Calu3 (cell line): ENCODE data around the gene AXIN2. TPM values are rescaled to one million over a fixed set of nuclear protein-coding genes. Genes with fewer than 3 reads are reported as not detected.
A peak's percentile ranks its signal among the peaks of the same experiment; 100 is the strongest.

Source experiments
- BruUV-seq: library from RNA; stranded (reverse); fragments of 400-500 nt; replicated peaks from 2 replicates; lab custom pipeline; 2021; lab: Mats Ljungman, UMichigan
- CTCF ChIA-PET: fragments of 300-600 bp; sonication (Branson Sonifier 250); formaldehyde crosslinking; loops from one replicate; lab custom pipeline; 2022; ENCODE audit warnings: antibody characterized with exemption; lab: Charles Lee
- DNase-seq: peaks from one replicate; pipeline ENCODE4 v3.0.0; 2022
- H3K27ac Mint-ChIP-seq: one replicate; pipeline ENCODE4 v1.8.0; 2022; ENCODE audit warnings: mixed read lengths; ENCODE audit not compliant: unreplicated experiment
- H3K27me3 Mint-ChIP-seq: one replicate; pipeline ENCODE4 v1.8.0; 2022; ENCODE audit warnings: mixed read lengths; ENCODE audit not compliant: unreplicated experiment
- H3K36me3 Mint-ChIP-seq: one replicate; pipeline ENCODE4 v1.8.0; 2022; ENCODE audit warnings: mild to moderate bottlenecking, moderate library complexity, mixed read lengths; ENCODE audit not compliant: insufficient read depth, unreplicated experiment
- H3K4me1 Mint-ChIP-seq: one replicate; pipeline ENCODE4 v1.8.0; 2022; ENCODE audit warnings: mild to moderate bottlenecking, low read depth, mixed read lengths; ENCODE audit not compliant: unreplicated experiment
- H3K4me3 Mint-ChIP-seq: one replicate; pipeline ENCODE4 v1.8.0; 2022; ENCODE audit warnings: mild to moderate bottlenecking, low read depth, moderate library complexity, mixed read lengths; ENCODE audit not compliant: unreplicated experiment
- H3K9me3 Mint-ChIP-seq: one replicate; pipeline ENCODE4 v1.8.0; 2022; ENCODE audit warnings: low read depth, mixed read lengths; ENCODE audit not compliant: unreplicated experiment
- CTCF ChIP-seq: fragments of 200-600 bp; IDR thresholded peaks from one replicate; pipeline ENCODE4 v1.8.0; 2022; ENCODE audit warnings: antibody characterized with exemption; ENCODE audit not compliant: unreplicated experiment
- intact Hi-C: fragments of 100-400 bp; cut with micrococcal nuclease; formaldehyde crosslinking; loops from one replicate; pipeline ENCODE4 v1.10.0; 2022; ENCODE audit not compliant: unreplicated experiment
- total RNA-seq: library from RNA; stranded (reverse); gene quantifications from 2 replicates; pipeline ENCODE4 v1.2.3, GENCODE V29; 2022

Gene AXIN2
- total RNA-seq, 1 experiment from 2014 or later, result 0.45 TPM

DNA sequence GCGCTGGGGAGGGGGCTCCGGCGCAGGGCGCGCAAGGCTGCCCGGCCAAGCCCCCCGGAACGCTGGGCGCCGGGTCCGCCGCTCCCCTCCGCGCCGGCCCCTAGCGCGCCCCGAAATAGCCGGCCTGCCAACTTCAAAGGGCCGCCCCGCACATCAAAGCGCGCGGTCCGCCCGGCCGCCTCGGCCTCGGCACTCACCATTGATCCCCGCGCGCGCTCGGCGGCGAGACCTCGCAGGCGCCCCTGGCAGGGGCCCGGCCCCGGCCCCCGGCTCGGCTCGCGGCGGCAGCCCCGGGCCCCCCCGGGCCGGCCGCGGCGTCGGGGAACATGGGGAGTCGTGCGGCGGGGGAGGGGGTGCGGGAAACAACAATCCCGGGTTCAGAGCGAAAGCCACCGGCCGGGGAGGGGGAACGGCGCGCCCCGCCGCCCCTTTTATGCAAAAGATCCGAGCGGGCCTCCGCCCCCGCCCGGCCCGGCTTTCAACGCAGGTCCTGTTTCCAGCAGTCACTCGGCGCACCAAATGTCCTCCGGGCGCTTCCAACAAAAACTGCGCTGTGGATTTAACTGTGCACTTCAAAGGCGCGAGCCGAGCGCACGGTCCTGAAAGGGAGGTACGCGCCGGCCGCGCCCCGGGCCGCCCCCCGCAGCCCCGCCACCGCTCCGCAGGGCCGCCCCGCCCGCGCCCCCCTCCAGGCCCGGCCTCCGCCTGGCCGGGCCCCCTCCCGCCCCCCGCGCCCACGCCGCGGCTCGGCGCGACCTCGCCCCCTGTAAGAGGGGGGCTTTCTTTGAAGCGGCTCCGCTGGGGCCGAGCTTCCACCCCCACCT, 608 bp downstream of the AXIN2 start:
- no peaks in the 10 kb centered on the region for H3K9me3 Mint-ChIP-seq
- CTCF ChIA-PET, result no interaction called here
- DNase-seq, result peak; percentile 53
- H3K4me1 Mint-ChIP-seq, result peaks cover 10% of the 10 kb centered on the region
- intact Hi-C loops, result no loop called here
- no peak overlapping the region for H3K27ac Mint-ChIP-seq
- BruUV-seq, result no TSS peak
- peaks cover 15% of the 10 kb centered on the region for H3K36me3 Mint-ChIP-seq
- H3K27me3 Mint-ChIP-seq, result peaks cover 17% of the 10 kb centered on the region
- TF ChIP-seq CTCF, result no peak
- peak overlapping the region; percentile 68 for H3K4me3 Mint-ChIP-seq

DNA sequence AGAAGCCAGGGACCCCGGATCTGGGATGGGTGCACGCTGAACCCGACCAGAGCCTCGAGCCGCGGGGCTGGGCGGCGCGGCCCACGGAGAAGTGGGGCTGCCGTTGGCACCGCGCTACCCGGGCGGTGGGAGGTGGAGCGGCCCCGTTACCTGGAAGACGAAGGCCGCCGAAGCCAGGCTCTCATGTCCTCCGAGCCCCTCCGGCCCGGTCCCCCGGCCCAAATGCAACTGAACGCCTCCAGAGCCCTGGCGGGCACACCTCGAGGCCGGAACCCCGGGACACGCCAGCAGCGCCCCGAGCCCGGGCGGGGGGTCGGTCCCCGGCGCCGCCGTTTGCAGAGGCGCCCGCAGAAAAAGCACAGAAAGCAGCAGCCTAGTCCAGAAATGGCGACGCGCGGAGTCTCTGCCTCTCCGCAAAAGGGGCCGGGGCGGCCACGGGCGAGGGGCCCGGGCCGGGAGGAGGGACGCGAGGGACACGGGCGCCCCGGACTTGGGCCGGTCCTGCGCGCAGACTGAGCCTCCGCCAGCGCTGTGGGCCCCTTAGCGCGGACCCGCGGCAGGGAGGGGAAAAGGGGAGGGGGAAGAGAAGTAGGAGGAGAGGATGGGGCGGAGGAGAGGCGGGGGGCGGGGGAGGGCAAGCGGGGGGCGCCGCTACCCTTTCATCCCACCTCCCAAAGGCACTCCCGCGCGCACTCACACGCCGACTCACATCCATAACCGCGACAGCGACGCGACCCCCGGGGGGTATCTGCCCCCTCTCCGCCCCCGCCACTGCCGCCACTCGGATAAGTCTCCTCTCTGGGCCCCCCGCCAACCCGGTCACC, 1.4 kb downstream of the AXIN2 start:
- H3K4me3 Mint-ChIP-seq, result peak overlapping the region; percentile 68
- intact Hi-C loops, result loop anchor here (5.0 to 10.0 kb wide), 2 partner anchors 143 to 425 kb away; no protein-coding TSS in a partner anchor
- CTCF ChIA-PET, result no interaction called here
- DNase-seq, result no peak
- H3K27me3 Mint-ChIP-seq, result peaks cover 17% of the 10 kb centered on the region
- peaks cover 15% of the 10 kb centered on the region for H3K36me3 Mint-ChIP-seq
- TF ChIP-seq CTCF, result no peak
- peaks cover 10% of the 10 kb centered on the region for H3K4me1 Mint-ChIP-seq
- H3K9me3 Mint-ChIP-seq, result no peaks in the 10 kb centered on the region
- no peak overlapping the region for H3K27ac Mint-ChIP-seq
- BruUV-seq, result no TSS peak

- peaks cover 15% of the 10 kb centered on the region for H3K36me3 Mint-ChIP-seq
- intact Hi-C loops, result loop anchor here (5.0 to 10.0 kb wide), 2 partner anchors 142 to 425 kb away; no protein-coding TSS in a partner anchor
- no peak for TF ChIP-seq CTCF
- H3K4me1 Mint-ChIP-seq, result peaks cover 10% of the 10 kb centered on the region
- DNase-seq, result no peak
- no peaks in the 10 kb centered on the region for H3K9me3 Mint-ChIP-seq
- BruUV-seq, result no TSS peak
- no peak overlapping the region for H3K27ac Mint-ChIP-seq
- H3K27me3 Mint-ChIP-seq, result peaks cover 17% of the 10 kb centered on the region
- H3K4me3 Mint-ChIP-seq, result peak overlapping the region; percentile 68
- CTCF ChIA-PET, result no interaction called here
These were observed 2.0 kb downstream of the AXIN2 start for GRCh38 chr17:65559461-65559803.

DNA sequence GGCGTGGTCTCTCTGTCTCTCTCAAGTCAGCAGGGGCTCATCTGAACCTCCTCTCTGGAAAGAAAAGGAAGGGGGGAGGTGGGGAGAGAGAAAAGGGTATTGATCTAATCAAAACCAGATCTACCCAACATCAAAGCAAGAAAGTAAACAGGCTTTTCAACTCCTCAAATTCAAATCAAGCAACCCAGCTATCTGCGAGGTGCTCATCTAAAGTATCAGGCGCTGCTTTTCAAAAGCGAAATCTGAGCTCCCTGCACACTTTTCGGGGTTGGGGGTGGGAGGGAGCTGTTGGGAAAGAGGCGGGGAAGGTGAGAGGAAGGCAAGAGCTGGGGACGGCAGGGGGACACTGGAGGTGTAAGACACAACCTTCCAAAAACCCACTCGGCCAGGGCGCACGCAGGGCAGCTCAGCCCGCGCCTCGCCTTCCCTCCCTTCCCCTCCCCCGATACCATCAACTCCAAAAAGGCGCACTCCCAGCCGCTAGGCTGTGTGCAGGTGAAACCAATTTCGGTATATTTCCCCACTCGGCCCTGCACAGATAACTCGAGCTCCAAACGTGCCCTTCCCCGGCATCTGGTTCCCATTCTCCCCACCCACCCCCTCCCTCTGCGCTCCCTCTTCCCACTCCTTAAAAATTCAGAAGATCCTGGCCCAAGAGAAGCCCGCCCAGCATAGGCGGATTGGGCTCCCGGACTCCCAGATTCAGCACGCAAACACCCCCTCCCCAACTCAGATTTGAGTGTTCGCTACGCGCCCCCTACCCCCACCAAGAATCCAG, 2.6 kb downstream of the AXIN2 start:
- DNase-seq, result no peak
- intact Hi-C loops, result loop anchor here (5.0 to 10.0 kb wide), 2 partner anchors 142 to 426 kb away; no protein-coding TSS in a partner anchor
- no TSS peak for BruUV-seq
- no peak overlapping the region for H3K27ac Mint-ChIP-seq
- peaks cover 15% of the 10 kb centered on the region for H3K36me3 Mint-ChIP-seq
- H3K9me3 Mint-ChIP-seq, result no peaks in the 10 kb centered on the region
- no peak for TF ChIP-seq CTCF
- no peak overlapping the region for H3K4me3 Mint-ChIP-seq
- H3K4me1 Mint-ChIP-seq, result peaks cover 10% of the 10 kb centered on the region
- H3K27me3 Mint-ChIP-seq, result peaks cover 21% of the 10 kb centered on the region
- CTCF ChIA-PET, result interaction anchor here (0.6 kb wide), 1 partner anchor 607 kb away, joined by 3 read pairs; no protein-coding TSS in a partner anchor
